GM18498 (cell line): ENCODE data around the gene CRK.

ENCODE experiments used
- ATAC-seq: cut with Tn5 transposase; IDR thresholded peaks from one replicate; pipeline ENCODE4 v1.9.1; 2021; ENCODE audit warnings: mild to moderate bottlenecking, moderate library complexity; ENCODE audit not compliant: unreplicated experiment

The CRK gene

DNA sequence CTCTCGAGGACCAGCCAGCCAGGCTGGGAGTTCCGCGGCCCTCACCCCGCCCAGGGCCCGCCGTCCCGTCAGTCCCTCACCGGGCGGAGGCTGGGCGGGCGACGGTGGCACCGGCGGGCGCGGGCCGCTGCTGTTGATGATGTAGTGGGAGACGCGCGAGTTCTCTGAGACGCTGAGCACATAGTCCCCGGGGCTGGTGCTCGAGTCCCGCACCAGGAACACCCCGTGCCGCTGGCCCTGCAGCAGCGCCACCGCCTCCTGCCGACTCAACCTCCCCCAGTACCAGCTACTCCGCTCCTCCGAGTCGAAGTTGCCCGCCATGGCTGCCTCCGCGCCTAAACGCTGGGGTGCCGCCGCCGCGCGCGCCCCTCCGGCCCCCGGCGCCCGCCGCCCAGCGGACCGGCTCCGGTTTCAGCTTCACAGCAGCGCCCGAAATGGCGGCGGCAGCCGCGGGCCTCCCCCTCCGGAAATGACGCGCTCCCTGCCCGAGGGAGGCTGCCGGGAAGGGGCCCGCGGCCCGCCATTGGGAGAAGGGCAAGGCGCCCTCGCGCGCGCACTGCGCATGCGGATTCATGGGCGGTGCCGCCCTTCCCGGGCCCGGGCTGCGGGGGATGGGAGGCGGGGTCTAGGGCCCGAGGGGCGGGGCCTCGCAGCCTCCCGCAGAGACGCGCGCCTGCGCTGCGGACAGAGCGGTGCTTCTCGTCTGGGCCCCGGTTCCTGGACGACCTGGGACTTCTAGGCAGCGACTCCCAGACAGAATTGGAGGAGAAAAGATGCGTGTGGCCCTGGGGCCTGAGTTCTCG lies at the start of gene CRK:
TSS of gene CRK (minus strand) at position 436 of the 803 bp plus-strand sequence. CDS start at position 321, 115 bp downstream.
- ATAC-seq = peak; percentile 87

DNA sequence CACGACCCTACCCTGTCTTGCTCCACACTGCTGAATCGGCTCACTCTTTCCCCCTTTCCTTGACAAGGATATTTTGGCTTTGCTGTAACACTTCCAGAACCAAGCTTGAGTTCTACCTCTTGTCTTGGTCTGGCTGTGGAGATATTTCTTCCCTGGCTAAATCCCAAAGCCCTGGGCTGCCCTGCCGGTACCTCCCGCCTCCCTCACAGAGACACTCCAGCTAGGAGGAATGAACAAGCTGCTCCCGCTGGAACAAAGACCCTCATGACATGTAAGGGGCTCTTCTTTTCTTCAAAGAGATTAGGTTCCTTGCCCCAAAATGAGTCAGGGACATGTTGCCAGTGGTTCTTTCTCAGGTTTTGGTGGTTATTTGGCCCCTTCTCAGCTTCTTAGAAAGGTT lies 49.6 kb upstream of the CRK start:
- ATAC-seq = no peak

- no peak for ATAC-seq
These were observed 48.8 kb upstream of the CRK start for GRCh38 chr17:1504866-1505265.

DNA sequence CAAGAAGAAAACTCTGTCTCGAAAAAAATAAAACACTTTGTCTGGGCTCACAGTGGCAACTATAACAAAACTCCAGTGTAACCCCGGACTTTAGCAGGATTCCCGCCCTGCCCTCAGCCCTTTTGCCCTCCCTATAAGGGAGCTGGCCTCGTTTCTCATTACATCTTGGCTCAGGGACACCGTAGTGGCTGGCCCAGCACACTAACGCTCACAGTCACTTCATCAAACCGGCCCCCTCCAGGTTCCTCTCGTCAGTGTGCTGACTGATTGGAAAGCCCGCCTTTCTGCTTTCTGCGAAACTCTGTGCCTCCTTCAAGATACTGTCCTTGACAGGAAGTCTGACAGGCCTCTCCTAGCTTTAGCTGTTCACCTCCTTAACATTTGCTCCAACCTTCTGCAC lies 47.7 kb upstream of the CRK start:
- no peak for ATAC-seq

GRCh38 chr17:1498869-1499268 lies 42.8 kb upstream of the CRK start:
- no peak for ATAC-seq

- ATAC-seq = no peak
These were observed 42.2 kb upstream of the CRK start for GRCh38 chr17:1498233-1498632.

DNA sequence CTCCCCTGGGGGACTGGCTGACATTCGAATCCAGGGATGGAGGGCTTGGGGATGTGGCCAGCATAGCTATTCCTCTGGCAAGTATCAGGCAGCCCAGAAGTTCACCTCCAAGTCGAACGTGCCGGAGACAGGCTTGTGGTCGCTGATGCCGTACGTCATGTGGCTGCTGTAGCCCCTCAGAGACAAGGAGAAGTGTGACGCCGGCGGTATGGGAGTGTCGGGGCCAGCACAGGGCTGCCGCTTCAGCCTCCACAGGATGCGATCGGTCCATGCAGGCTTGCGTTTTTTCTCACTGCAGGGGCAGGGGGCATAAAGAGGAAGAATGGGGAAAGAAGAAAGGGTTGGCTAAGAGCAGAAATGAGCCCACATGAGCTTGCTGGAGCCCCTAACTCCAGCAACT lies 41.8 kb upstream of the CRK start:
- ATAC-seq = no peak

DNA sequence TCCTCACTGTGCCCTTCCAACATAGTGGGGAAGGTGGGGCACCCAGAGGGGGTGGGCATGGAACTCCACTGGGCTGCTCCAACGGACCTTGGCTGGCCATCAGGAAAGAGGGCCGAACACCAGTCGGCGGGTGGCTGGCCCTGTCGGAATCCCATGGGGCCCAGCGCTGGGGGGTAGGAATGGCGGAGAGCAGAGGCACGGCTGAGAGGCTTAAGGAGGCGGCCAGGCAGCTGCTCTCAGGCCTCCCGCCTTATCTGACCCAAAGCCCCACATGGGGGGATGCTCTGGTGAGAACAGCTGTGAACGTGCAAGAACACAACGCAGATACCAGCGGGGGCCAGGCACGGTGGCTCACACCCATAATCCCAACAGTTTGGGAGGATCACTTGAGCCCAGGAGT lies 40.8 kb upstream of the CRK start:
- no peak for ATAC-seq

DNA sequence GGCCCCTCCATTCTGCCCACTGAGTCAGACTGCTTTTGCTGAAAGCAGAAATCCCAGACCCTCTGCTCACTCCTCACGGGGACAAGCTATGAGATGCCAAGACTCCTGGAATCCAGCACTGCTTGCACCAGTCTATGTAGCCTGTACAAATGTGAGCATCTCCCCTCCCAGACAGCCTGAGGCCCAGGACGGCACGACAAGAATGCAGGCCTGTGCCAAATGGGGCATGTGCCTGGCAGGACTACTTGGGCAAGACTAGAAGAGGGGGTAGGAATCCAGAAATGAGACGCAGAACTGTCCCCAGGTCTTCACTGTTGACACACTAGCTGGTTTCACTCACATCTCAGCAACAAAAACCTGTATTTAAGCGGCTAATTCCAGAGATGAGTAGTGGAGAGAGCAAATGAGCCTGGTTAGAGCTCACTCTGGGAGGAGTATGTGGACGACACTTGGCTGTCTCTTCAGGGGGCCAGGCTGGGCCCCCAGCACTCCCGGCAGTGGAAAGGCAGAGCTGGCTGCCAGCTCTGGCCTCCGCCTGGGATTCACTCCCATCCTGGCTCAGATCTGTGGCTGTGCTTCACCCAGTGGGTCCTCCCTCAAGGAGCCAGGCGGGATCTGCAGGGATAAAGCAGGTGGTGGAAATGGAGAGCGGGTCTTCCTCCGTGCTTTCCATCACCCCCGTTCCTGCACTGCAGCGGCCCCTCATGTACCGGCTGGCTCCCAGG lies 39.4 kb upstream of the CRK start:
- no peak for ATAC-seq

GRCh38 chr17:1494736-1495253 lies 38.8 kb upstream of the CRK start:
- ATAC-seq = no peak

GRCh38 chr17:1494203-1494602 lies 38.2 kb upstream of the CRK start:
- no peak for ATAC-seq

DNA sequence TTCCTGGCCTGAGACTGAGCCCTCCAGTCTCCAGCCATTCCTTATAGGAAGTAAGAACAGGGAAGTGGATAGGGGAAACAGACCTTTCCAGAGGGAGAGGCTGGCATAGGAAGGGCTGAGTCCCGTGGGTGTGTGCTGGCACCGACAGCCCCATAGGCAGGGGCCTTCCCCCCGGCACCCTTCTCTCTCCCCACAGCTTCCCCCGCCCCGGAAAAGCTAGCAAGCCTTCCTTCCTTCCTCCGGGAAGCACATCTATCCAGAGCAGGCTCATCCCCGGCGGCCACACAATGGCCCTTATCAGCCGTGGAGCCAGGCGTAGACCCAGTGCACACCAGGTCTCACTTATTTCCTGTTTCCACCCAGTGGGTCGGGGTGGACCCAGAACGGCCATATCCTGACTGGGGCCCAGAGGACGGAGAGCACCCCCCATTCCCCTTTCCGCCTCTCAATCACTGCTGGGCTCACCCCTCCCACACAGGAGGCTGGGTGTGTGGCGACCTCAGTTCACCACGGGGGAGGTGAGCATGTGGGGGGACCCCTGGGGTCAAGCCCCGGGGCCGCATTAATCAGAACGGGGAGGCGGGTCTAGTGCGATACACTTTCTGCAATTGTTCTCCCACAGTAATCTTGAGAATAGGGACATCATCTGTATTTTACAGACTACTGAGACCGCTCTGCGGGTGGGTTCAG lies 37.4 kb upstream of the CRK start:
- ATAC-seq = no peak

DNA sequence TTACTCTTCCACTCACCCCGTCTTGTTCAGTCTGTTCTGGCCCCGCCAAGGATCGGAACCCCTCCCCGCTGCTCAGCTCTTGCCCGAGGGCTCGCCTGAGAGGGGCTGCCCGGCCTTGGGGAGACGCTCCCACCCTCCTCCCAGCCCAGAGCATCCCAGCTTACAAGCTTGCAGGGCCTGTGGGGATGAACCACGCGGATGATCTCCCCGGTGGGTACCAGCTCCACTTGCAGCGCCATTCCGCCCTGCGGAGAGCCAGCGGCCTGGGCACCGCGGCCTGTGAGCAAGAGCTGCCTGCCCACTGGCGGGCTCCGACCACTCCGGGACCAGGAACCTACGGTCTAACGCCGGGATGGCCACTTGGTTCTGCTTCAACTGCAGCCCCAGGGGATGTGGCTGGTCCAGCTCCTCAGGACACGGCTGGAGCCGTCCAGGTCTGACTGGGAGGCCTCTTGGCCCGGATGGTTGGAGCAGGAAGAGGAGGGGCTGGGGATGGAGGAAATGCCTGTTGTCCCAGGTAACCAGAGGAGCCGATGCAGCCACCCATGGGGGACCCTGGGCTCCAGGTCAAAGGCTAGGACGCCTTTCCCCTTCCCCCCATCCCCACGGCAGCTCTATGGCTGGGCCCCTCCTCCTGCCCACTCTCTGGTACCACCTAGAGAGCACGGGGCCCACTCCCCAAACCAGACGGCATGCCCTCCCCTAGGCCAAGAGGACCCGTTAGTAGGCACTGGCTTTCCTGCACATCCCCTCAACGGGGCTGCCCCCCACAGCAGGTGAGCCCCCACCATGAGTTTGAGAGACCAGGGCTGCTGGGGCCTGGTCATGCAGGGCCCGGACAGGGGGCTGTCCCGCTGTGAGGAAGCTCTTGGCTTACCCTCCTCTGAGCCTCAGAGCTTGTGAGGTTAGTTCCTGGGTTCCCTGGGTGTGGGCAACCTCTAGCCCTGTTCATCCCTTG lies 36.5 kb upstream of the CRK start, which contains the start of gene MYO1C:
TSS of gene MYO1C (minus strand) at position 438 of the 958 bp plus-strand sequence. CDS start at position 239, 199 bp downstream.
- ATAC-seq = no peak

GRCh38 chr17:1491443-1492248 lies 35.6 kb upstream of the CRK start:
- ATAC-seq = peak; percentile 51

- peak; percentile 60 for ATAC-seq
These were observed 34.8 kb upstream of the CRK start for GRCh38 chr17:1490643-1491442.

GRCh38 chr17:1488826-1489270 lies 32.8 kb upstream of the CRK start:
- no peak for ATAC-seq

DNA sequence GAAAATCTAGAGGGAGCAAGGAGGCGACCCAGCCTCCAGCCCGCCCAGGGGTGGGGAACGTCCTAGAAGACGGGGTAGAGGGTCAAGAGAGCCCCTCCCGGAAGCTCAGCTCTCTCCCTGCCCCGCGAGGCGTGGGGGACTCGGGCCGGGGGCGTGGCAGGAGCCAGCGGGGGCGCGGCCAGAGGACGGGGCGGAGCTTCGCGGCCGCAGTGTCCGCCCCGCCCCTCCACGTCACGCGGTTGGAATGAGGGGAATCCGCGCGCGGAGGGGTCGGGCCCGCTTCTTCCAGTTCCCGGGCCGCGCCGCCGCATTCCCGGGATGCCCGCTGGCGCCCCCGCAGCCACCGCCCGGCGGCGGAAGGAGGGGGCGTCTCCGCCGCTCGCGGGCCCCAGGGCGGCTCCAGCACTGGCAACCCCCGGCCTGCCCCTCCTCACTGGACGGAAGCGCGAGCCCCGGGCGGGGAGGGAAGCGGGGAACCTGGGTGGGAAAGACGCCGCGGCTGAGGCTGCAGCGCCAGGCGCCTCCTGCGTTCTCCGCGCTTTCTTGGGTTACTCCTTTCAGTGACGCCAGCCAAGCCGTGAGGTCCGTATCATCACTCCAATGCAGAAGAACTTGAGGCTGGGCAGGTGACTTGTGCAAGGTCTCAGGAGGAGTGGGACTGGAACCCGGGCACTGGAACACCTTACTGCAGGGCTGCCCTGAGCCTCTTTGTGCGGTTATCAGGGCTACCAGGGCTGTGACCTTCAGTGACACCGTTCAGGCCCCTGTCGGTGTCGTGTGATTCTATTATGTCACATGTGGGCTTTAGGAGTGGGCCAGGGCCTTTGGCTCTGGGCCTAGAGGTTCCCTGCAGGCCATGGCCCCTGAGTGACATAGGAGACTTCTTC lies 32.1 kb upstream of the CRK start:
- ATAC-seq = no peak
